ENCODE results near the gene TJP1. TPM values are rescaled to one million over a fixed set of nuclear protein-coding genes. Genes with fewer than 3 reads are reported as not detected.

The TJP1 gene
- polyA plus RNA-seq (2013, experiment 1 of 2) = 107 TPM
- polyA plus RNA-seq (2013, experiment 2 of 2) = 108 TPM

DNA sequence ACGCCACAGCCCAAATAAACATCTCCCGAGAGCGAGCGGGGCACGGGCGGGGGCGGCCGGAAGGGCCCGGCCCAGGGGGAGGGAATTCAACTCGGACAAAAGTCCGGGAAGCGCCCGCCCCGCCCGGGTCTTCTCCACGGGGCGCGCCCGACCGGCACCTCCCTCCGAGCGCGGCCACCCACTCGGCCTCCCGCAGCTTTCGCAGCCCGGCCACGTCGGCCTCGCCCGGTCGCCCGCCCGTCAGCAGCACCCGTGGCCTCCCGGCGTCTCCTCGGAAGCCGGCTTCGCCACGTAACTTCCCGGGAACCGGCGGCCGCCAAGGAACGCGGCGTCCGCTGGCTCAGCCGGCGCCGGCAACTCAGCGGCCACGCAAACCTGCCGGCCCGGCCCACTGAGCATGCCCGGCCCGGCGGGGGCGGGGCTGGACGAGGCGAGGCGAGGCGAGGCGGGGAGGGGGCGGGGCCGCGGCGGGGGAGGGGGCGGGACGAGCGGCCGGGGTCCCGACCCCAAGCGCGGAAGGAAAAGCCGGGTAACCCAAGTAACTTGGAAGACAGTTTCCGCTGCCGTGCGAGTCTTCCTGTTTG lies at the start of gene TJP1:
Gene TJP1, minus strand, starts transcription at position 369 of the 584 bp plus-strand sequence. CDS start 440 bp downstream, outside the sequence.
- H2BK15ac ChIP-seq (replicated peaks; ENCODE audit: low read depth) = no peak within 1 kb of the TSS
- H3K79me2 ChIP-seq (ENCODE audit: control insufficient read depth, insufficient read depth, low read length) = peaks cover 35% of the 10 kb centered on the region
- peak within 1 kb of the TSS; percentile 97 for H3K4ac ChIP-seq (ENCODE audit: low read depth, low read length)
- H4K5ac ChIP-seq (ENCODE audit: low read length) = no peak within 1 kb of the TSS
- peak; percentile 87 for DNase-seq
- peak within 1 kb of the TSS; percentile 81 for H3K9ac ChIP-seq (ENCODE audit: low read length)
- peak within 1 kb of the TSS; percentile 100 for H3K18ac ChIP-seq (ENCODE audit: low read length)
- peak within 1 kb of the TSS; percentile 73 for H3K4me2 ChIP-seq (ENCODE audit: low read length)
- no peaks in the 10 kb centered on the region for H3K27me3 ChIP-seq (ENCODE audit: insufficient read depth, low read length, poor library complexity)
- H3K4me3 ChIP-seq (ENCODE audit: low read length) = peak within 1 kb of the TSS; percentile 80
- H2BK120ac ChIP-seq (ENCODE audit: low read depth, low read length) = peak within 1 kb of the TSS; percentile 98
- H2AK5ac ChIP-seq (ENCODE audit: low read length) = no peak within 1 kb of the TSS
- no CpG with 5 or more reads among the region's 80 CpGs for WGBS (ENCODE audit: extremely low coverage, insufficient coverage, low lambda C conversion rate)
- no peaks in the 10 kb centered on the region for H3K79me1 ChIP-seq (ENCODE audit: low read length)
- H3K27ac ChIP-seq (ENCODE audit: low read depth, low read length) = peak within 1 kb of the TSS; percentile 100
- H3K4me1 ChIP-seq (ENCODE audit: control insufficient read depth, low read depth, low read length) = peaks cover 3% of the 10 kb centered on the region
- H3K56ac ChIP-seq (ENCODE audit: low read length) = peak within 1 kb of the TSS; percentile 95
- H4K8ac ChIP-seq (ENCODE audit: low read depth, low read length) = peak within 1 kb of the TSS; percentile 82
- H3K36me3 ChIP-seq (ENCODE audit: control insufficient read depth, insufficient read depth, low read length) = no peaks in the 10 kb centered on the region
- no peak within 1 kb of the TSS for H3K23ac ChIP-seq (ENCODE audit: low read length)
- H2BK5ac ChIP-seq (ENCODE audit: low read length) = peak within 1 kb of the TSS; percentile 83

DNA sequence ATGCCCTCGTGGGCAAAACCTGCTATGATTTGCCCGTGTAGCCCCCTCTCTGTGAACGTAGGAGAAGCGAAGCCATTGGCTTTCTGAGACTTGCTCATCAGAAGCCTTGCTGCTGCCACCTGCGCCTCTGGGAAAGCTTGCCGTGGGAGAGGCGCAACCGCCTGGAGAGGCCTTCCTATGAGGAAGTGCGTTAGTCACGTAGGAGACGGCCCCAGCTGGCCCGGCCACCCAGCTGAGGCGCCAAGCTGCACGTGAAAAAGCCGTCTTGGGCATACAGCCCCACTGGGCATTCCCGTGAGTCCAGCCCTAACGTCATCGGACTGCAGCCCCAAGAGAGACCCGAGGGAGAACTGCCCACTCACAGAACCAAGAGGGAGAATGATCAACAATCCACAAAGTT lies 49.1 kb upstream of the TJP1 start:
- no peak overlapping the region for H3K18ac ChIP-seq (ENCODE audit: low read length)
- no peak overlapping the region for H3K23ac ChIP-seq (ENCODE audit: low read length)
- no CpG with 5 or more reads among the region's 19 CpGs for WGBS (ENCODE audit: extremely low coverage, insufficient coverage, low lambda C conversion rate)
- H3K9ac ChIP-seq (ENCODE audit: low read length) = no peak overlapping the region
- no peaks in the 10 kb centered on the region for H3K36me3 ChIP-seq (ENCODE audit: control insufficient read depth, insufficient read depth, low read length)
- H2BK5ac ChIP-seq (ENCODE audit: low read length) = no peak overlapping the region
- no peaks in the 10 kb centered on the region for H3K27me3 ChIP-seq (ENCODE audit: insufficient read depth, low read length, poor library complexity)
- H3K4me3 ChIP-seq (ENCODE audit: low read length) = no peak overlapping the region
- no peak overlapping the region for H2AK5ac ChIP-seq (ENCODE audit: low read length)
- no peak overlapping the region for H2BK15ac ChIP-seq (replicated peaks; ENCODE audit: low read depth)
- peaks cover 2% of the 10 kb centered on the region for H3K4me1 ChIP-seq (ENCODE audit: control insufficient read depth, low read depth, low read length)
- H3K79me1 ChIP-seq (ENCODE audit: low read length) = no peaks in the 10 kb centered on the region
- no peak overlapping the region for H3K56ac ChIP-seq (ENCODE audit: low read length)
- H2BK120ac ChIP-seq (ENCODE audit: low read depth, low read length) = no peak overlapping the region
- H4K8ac ChIP-seq (ENCODE audit: low read depth, low read length) = no peak overlapping the region
- H3K4me2 ChIP-seq (ENCODE audit: low read length) = no peak overlapping the region
- H4K5ac ChIP-seq (ENCODE audit: low read length) = no peak overlapping the region
- H3K27ac ChIP-seq (ENCODE audit: low read depth, low read length) = no peak overlapping the region
- no peak for DNase-seq
- H3K4ac ChIP-seq (ENCODE audit: low read depth, low read length) = no peak overlapping the region
- H3K79me2 ChIP-seq (ENCODE audit: control insufficient read depth, insufficient read depth, low read length) = no peaks in the 10 kb centered on the region

DNA sequence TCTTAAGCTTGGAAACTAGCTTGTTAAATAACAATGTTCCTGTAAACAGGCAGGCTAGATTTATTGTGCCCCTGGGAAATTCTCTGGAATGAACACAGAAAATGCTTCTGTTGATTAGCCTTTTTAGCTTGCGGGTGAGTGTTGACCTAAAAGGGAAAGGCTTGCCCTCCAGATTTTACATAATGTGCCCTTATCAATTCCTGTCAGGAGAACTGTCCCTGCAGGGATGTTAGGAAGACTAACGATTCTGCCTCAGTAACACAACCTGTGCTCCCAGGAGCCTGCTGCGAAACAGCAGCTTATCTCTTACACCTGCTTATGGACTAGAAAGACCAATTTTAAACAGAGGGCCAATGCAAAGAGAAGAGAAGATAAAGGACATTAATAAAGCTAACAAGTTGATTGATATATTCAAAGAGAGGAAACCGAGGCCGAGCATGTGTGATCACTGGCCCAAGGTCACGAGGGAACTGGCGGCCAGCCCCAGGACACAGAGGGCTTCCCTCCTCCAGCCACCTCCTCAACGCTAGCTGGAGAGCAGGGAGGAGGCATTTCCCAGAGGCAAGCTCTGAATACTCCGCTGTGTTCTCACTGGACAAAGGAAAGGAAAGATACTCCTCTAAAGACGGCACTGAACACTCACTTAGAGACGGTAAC lies 48.4 kb upstream of the TJP1 start:
- Histone ChIP-seq H4K8ac (ENCODE audit: low read depth, low read length) (no peak overlapping the region), H3K27ac (ENCODE audit: low read depth, low read length) (no peak overlapping the region), H3K4me3 (ENCODE audit: low read length) (no peak overlapping the region), H2BK120ac (ENCODE audit: low read depth, low read length) (no peak overlapping the region), H3K4me2 (ENCODE audit: low read length) (no peak overlapping the region), H2BK15ac (replicated peaks; ENCODE audit: low read depth) (no peak overlapping the region), H3K79me2 (ENCODE audit: control insufficient read depth, insufficient read depth, low read length) (no peaks in the 10 kb centered on the region), H2AK5ac (ENCODE audit: low read length) (no peak overlapping the region), H3K56ac (ENCODE audit: low read length) (no peak overlapping the region), H3K36me3 (ENCODE audit: control insufficient read depth, insufficient read depth, low read length) (no peaks in the 10 kb centered on the region), H3K79me1 (ENCODE audit: low read length) (no peaks in the 10 kb centered on the region), H3K4me1 (ENCODE audit: control insufficient read depth, low read depth, low read length) (peaks cover 2% of the 10 kb centered on the region), H3K18ac (ENCODE audit: low read length) (no peak overlapping the region), H3K4ac (ENCODE audit: low read depth, low read length) (no peak overlapping the region), H3K9ac (ENCODE audit: low read length) (no peak overlapping the region), H3K27me3 (ENCODE audit: insufficient read depth, low read length, poor library complexity) (no peaks in the 10 kb centered on the region), H2BK5ac (ENCODE audit: low read length) (no peak overlapping the region), H4K5ac (ENCODE audit: low read length) (no peak overlapping the region), H3K23ac (ENCODE audit: low read length) (no peak overlapping the region)
- DNase-seq = peak; percentile 81
- WGBS (ENCODE audit: extremely low coverage, insufficient coverage, low lambda C conversion rate) = no CpG with 5 or more reads among the region's 11 CpGs

DNA sequence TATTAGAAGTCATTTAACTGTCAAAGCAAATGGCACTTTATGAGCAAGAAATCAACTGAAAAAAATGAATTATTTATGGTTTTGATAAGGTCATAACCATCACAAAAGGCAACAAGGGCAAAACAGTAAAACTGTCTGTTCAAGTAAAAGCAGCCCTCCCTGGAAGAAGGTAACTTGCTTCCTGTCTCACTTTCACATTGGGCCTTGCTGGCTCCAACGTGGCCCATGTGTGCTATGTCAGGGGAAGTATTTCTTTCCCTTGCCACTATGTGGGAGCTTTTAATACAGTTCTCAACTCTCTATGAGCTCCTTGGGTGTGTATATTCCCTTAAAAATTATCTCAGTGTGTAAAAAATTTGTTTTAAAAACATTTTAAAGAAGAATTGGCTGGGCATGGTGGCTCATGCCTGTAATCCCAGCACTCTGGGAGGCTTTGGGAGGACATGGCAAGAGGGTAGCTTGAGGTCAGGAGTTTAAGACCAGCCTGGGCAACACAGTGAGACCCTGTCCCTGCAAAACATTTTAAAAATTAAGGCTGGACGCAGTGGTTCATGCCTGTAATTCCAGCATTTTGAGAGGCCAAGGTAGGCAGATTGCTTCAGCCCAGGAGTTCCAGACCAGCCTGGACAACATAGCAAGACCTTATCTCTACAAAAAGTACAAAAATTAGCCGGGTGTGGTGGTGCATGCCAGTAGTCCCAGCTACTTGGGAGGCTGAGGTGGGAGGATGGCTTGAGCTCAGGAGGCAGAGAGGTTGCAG lies 45.2 kb upstream of the TJP1 start:
- H3K4ac ChIP-seq (ENCODE audit: low read depth, low read length) = no peak overlapping the region
- H4K8ac ChIP-seq (ENCODE audit: low read depth, low read length) = no peak overlapping the region
- no peak overlapping the region for H2BK5ac ChIP-seq (ENCODE audit: low read length)
- no peak overlapping the region for H2AK5ac ChIP-seq (ENCODE audit: low read length)
- H3K36me3 ChIP-seq (ENCODE audit: control insufficient read depth, insufficient read depth, low read length) = no peaks in the 10 kb centered on the region
- H3K27me3 ChIP-seq (ENCODE audit: insufficient read depth, low read length, poor library complexity) = no peaks in the 10 kb centered on the region
- no peak overlapping the region for H2BK15ac ChIP-seq (replicated peaks; ENCODE audit: low read depth)
- H3K4me3 ChIP-seq (ENCODE audit: low read length) = no peak overlapping the region
- H3K23ac ChIP-seq (ENCODE audit: low read length) = no peak overlapping the region
- no CpG with 5 or more reads among the region's 3 CpGs for WGBS (ENCODE audit: extremely low coverage, insufficient coverage, low lambda C conversion rate)
- H3K79me1 ChIP-seq (ENCODE audit: low read length) = no peaks in the 10 kb centered on the region
- no peak overlapping the region for H3K9ac ChIP-seq (ENCODE audit: low read length)
- H4K5ac ChIP-seq (ENCODE audit: low read length) = no peak overlapping the region
- H3K79me2 ChIP-seq (ENCODE audit: control insufficient read depth, insufficient read depth, low read length) = no peaks in the 10 kb centered on the region
- no peak overlapping the region for H2BK120ac ChIP-seq (ENCODE audit: low read depth, low read length)
- no peak overlapping the region for H3K18ac ChIP-seq (ENCODE audit: low read length)
- DNase-seq = no peak
- no peak overlapping the region for H3K56ac ChIP-seq (ENCODE audit: low read length)
- no peak overlapping the region for H3K27ac ChIP-seq (ENCODE audit: low read depth, low read length)
- peaks cover 5% of the 10 kb centered on the region for H3K4me1 ChIP-seq (ENCODE audit: control insufficient read depth, low read depth, low read length)
- H3K4me2 ChIP-seq (ENCODE audit: low read length) = no peak overlapping the region

DNA sequence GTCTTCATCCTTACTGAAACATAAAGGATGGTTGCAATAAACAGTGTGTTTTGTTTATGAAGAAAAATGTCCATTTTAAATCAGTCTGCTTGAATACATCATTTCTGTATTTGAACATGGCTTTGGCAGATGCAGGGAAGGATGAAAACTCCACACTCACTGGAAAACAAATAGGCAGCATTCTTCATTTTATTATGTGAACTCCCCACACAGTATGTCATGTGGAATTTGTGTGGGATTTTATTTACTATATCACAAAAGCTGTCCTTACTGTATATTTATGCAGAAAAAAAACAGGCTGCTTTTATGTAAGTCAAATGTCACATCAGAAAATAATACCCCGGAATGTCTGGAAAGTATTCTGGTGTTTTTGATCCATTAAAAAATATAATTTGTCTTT lies 44.1 kb upstream of the TJP1 start:
- Histone ChIP-seq H4K5ac (ENCODE audit: low read length) (no peak overlapping the region), H2AK5ac (ENCODE audit: low read length) (no peak overlapping the region), H3K4ac (ENCODE audit: low read depth, low read length) (no peak overlapping the region), H3K18ac (ENCODE audit: low read length) (no peak overlapping the region), H3K23ac (ENCODE audit: low read length) (no peak overlapping the region), H3K4me2 (ENCODE audit: low read length) (no peak overlapping the region), H2BK120ac (ENCODE audit: low read depth, low read length) (no peak overlapping the region), H3K79me2 (ENCODE audit: control insufficient read depth, insufficient read depth, low read length) (no peaks in the 10 kb centered on the region), H3K27me3 (ENCODE audit: insufficient read depth, low read length, poor library complexity) (no peaks in the 10 kb centered on the region), H3K36me3 (ENCODE audit: control insufficient read depth, insufficient read depth, low read length) (no peaks in the 10 kb centered on the region), H3K4me1 (ENCODE audit: control insufficient read depth, low read depth, low read length) (peaks cover 5% of the 10 kb centered on the region), H3K9ac (ENCODE audit: low read length) (no peak overlapping the region), H3K79me1 (ENCODE audit: low read length) (no peaks in the 10 kb centered on the region), H2BK15ac (replicated peaks; ENCODE audit: low read depth) (no peak overlapping the region), H3K56ac (ENCODE audit: low read length) (no peak overlapping the region), H2BK5ac (ENCODE audit: low read length) (no peak overlapping the region), H4K8ac (ENCODE audit: low read depth, low read length) (no peak overlapping the region), H3K4me3 (ENCODE audit: low read length) (no peak overlapping the region), H3K27ac (ENCODE audit: low read depth, low read length) (no peak overlapping the region)
- no peak for DNase-seq
- no CpG with 5 or more reads among the region's 1 CpG for WGBS (ENCODE audit: extremely low coverage, insufficient coverage, low lambda C conversion rate)

Measured in mesendoderm (in vitro differentiated cells).